Suppressor macrophage treated with lipopolysaccharide for 4 hours (primary cell): ENCODE measurements around the gene ZNF534.
"Not testable (repeated sequence)": the region's sequence is repeated elsewhere in the genome, so short reads cannot be mapped to it uniquely, and the experiment has no call there.

Experiments used
- DNase-seq: peaks from one replicate; pipeline ENCODE4 v3.0.0-alpha.2; 2020

Gene ZNF534

GRCh38 chr19:52428937-52429336 is at the start of gene ZNF534:
TSS of gene ZNF534 (plus strand) at chr19:52429148. CDS start at chr19:52431475, 2,327 bp downstream.
- DNase-seq = no peak

- DNase-seq = no peak
These were observed 37.8 kb upstream of the ZNF534 start for GRCh38 chr19:52391135-52391534.

DNA sequence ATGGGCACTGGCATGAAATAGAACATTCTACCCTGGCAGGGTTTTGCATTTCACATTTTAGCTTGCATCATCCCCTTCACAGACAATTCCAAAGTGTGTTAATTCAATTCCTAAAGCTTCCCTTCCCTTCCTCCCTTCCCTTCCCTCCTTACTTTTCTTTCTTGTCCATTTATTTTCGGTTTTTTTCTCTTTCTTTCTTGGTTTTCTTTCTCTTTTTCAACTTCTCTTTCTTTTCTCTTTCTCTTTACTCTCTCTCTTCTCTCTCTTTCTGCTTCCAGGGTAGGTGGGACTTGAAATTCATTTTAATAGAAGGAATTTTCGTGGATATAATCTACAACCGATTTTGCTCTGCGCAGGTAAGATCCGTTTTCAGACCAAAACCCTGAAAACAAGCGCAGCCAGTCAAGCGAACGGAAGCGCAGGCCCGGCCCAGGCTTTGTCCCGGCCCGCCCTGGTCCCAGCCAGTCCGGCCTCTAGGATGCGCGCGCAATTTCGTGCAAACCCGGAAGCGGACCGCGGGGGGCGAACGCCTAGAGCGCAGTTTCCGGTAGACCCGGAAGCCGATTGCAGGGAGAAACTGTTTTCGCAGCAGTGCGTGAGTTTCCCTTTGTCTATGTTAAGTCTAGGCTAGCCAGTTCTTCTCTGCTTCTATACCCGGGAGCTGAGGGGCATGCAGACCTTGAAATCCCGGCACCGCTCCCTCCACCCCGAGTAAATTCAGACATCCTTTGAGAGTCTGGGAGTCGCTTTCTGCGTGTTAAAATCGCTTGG is 31.5 kb upstream of the ZNF534 start, which contains the start of gene ZNF528:
ZNF528 (plus strand) TSS at position 540 of the 771 bp plus-strand sequence. CDS start 4,165 bp downstream, outside the sequence.
- DNase-seq = peak; percentile 97

DNA sequence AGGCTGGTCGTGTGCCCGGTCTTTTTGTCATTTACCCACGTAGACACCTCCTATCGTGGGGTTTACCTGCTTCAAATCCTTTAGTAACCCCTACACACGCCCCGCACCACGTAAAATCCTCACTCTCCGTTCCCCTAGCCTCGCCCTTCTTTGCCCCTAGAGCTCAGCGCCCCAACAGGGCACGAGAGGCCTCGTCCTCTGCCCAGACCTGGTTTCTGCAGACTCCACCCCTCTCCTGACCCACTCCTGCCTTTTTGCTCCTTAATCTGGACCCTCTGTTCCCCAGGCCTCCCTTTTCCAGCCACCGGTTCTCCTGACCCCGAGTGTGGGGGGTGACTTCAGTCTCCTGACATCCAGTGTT is 30.9 kb upstream of the ZNF534 start:
- peak; percentile 17 for DNase-seq

DNA sequence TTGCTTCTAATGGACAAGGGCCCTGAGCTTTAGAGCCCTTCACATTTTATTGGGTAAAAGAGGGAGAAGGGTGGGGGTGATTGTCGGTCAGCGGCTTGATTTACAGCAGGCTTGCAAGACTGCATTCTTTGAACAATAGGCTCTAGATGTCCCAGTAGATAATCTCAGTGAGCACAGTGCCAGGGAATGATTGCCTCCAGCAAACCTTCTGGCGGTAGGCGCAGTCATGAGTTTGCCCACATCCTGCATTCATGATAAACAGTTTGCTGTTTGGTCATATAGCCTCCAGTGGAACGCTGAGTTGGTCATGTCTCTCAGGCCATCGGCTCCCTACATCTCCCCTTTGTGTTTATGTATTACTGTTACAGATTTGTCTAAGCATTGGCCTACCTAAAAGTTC is 18.7 kb upstream of the ZNF534 start:
- DNase-seq = no peak

DNA sequence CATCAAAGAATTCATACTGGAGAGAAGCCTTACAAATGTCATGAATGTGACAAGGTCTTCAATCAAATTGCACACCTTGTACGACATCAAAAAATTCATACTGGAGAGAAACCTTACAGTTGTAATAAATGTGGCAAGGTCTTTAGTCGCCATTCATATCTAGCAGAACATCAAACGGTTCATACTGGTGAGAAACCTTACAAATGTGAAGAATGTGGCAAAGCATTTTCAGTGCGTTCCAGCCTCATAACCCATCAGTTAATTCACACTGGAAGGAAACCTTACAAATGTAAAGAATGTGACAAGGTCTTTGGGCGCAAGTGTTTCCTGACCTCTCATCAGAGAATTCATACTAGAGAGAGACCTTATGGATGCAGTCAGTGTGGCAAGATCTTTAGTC is 13.2 kb upstream of the ZNF534 start:
- DNase-seq = no peak

DNA sequence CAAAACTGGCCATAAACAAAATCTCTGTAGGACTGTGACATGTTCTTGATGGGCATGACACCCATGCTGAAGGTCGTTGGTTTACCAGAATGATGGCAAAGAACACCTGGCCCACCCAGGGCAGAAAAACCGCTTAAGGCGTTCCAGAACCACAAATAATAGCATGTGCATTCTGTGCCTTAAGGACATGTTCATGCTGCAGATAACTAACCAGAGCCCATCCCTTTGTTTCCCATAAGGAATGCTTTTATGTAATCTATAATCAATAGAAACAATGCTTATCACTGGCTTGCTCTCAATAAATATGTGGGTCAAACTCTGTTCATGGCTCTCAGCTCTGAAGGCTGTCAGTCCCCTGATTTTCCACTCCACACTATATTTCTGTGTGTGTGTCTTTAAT is 13.2 kb downstream of the ZNF534 start:
- DNase-seq = no peak

DNA sequence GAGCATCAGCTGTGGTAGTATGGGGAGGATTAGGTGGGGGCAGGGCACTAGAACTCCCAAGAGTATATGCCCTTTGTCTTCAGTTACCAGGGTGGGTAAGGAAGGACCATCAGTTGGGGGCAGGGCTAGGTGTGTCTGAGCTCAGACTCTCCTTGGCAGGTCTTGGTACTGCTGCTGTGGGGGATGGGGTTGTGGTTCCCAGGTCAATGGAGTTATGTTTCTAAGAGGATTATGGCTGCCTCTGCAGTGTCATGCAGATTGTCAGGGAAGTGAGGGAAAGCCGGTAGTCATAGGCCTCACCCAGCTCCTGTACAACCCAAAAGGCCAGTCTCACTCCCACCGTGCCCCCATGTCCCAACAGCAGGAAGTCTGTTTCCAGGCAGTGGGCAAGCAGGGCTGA is 15.6 kb downstream of the ZNF534 start:
- DNase-seq = no peak

DNA sequence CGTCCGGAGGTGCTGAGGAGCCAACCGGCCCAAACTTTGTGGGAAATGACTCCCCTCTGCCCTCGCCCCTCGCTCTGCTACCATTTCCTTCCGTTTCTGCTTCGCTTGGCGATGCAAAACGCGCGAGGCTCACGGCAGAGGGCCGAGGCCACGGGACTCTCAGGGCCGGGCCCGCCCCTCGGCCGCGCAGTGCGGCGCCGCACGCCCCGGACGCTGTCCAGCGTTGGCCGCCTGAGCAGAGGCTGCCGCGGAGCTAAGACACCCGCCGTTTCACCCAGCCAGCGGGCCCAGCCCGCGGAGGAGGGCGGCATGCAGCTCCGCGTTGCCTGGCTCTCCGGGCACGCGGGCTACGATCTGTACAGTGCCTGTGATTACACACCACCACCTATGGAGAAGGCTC is 22.3 kb downstream of the ZNF534 start:
- DNase-seq = no peak

DNA sequence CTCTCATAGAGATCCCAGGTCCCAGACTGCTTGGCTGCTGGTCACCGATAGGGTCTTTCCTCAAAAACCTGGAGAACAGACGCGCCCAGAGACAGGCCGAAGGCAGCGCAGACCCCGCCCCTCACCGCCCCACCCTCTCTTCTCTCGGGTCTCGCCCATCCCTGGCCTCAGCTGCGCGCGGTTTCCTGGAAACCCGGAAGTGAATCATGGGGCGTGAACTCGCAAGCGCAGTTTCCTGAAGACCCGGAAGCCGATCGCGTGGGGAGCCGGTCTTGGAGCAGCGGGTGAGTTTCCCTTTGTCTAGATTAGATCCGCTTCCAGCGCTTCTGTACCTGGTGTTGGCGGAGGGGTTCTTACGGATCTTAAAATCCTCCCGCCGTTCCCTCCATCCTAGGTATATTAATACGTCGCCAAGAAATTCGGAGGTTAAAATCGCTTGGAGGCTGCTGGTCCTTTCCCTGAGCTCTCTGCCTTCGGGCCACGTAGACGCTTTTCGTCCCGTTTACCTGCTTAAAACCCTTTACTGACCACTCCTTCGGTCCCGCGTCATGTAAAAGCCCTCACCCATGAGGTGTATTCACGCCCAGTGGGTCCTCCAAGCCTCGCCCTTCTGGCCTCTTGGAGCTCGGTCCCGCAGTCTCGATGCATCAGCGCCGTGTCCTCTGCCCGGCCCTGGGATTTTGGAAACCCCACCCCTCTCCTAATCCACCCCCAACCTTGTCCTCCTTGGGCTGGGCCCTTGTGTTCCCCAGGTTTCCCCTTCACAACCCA is 24.6 kb downstream of the ZNF534 start, which contains the start of gene ZNF578:
ZNF578 (plus strand) TSS at position 230 of the 771 bp plus-strand sequence. CDS start 48,293 bp downstream, outside the sequence.
- DNase-seq = peak; percentile 63

- DNase-seq = no peak
These were observed 36.0 kb downstream of the ZNF534 start for GRCh38 chr19:52464798-52465470.

DNA sequence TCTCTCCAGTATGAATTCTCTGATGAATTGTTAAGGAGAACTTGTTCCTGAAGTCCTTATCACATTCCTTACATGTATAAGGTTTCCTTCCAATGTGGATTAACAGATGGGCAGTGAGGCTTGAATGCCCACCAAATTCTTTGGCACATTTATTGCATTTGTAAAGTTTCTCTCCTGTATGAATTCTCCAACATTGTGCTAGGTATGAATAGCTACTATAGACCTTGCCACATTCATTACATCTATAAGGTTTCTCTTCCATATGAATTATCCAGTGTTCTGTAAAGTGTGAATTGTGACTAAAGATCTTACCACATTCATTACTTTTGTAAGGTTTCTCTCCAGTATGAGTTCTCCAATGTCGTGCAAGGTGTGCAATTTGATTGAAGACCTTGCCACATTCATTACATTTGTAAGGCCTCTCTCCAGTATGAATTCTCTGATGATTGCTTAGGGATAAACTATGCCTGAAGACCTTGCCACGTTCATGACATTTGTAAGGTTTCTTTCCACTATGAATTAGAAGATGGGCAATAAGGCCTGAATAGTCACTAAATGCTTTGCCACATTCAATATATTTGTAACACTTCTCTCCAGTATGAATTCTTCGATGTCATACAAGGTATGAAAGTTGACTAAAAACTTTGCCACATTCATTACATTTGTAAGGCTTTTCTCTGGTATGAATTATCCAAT is 44.9 kb downstream of the ZNF534 start:
- no peak for DNase-seq

DNA sequence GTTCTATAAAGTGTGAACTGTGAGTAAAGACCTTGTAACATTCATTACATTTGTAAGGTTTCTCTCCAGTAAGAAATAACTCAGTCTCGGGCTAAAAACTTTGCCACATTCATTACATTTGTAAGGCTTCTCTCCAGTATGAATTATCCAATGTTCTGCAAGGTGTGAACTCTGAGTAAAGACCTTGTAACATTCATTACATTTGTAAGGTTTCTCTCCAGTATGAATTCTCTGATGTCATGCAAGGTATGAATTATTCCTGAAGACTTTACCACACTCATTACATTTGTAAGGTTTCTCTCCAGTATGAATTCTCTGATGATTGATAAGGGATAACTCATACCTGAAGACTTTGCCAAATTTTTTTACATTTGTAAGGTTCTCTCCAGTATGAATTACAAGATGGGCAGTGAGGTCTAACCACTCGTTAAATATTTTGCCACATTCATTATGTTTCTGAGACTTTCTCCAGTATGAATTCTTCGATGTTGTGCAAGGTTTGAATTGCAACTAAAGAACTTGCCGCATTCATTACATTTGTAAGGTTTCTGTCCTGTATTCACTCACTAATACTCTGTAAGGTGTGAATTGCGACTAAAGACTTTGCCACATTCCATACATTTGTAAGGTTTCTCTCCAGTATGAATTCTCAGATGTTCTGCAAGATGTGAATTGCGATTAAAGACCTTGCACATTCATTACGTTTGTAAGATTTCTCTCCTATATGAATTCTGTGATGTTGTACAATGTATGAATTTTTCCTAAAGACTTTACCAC is 45.6 kb downstream of the ZNF534 start:
- DNase-seq = no peak

DNA sequence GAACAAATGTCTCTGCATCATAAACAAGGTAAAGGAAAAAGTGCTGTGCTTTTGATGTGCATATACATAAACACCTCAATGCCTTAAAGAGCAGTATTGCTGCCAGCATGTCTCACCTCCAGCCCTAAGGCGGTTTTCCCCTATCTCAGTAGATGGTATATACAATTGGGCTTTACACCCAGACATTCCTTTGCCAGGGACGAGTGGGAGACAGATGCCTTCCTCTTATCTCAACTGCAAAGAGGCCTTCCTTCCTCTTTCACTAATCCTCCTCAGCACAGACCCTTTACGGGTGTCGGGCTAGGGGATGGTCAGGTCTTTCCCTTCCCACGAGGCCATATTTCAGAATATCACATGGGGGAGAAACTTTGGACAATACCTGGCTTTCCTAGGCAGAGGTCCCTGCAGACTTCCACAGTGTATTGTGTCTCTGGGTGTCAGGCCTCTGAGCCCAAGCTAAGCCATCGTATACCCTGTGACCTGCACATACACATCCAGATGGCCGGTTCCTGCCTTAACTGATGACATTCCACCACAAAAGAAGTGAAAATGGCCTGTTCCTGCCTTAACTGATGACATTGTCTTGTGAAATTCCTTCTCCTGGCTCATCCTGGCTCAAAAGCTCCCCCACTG is 55.3 kb downstream of the ZNF534 start:
- DNase-seq = not testable (repeated sequence)

DNA sequence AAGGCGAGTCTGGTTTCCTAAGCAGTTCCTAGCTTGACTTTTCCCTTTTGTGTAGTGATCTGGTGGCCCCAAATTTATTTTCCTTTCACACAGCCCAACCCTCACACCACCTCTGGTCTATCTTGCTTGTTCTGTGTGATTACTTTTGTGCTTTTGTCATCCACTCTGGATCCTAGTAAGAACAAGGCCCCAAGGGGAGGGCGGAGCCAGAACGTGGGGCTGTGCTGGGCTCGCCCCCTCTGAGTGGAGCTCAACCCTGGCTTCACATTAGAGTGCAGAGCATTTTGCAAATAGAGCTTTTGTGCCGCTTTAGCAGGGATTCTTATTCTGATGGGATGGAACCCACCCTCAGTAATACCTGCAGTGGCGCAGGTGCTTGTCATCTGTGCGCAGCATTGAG is 56.1 kb downstream of the ZNF534 start:
- DNase-seq = not testable (repeated sequence)

GRCh38 chr19:52485561-52486240 is 56.8 kb downstream of the ZNF534 start:
- not testable (repeated sequence) for DNase-seq

- no peak for DNase-seq
These were observed 63.4 kb downstream of the ZNF534 start for GRCh38 chr19:52492201-52492993.

- no peak for DNase-seq
These were observed 64.1 kb downstream of the ZNF534 start for GRCh38 chr19:52492994-52493470.

DNA sequence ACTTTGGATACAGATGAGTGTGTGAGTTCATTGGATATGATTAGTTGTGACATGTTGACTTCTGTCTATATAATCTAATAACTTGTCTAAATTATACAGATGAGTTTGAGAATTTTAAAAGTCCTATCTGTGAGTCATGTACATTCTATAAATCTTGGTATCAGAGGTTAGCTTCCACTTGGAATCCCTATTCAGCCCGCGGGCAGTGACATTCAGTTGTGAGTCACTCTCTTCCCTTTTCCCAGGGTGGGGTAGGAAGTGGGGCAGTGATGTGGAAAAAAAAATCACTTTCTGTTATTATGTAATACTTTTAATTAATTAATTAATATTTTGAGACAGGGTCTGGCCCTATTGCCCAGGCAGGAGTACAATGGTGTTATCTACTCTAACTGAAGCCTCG is 65.6 kb downstream of the ZNF534 start:
- DNase-seq = no peak

GRCh38 chr19:52498571-52498970 is 69.6 kb downstream of the ZNF534 start:
- DNase-seq = no peak
